ENCODE data around the gene SYT10.

GRCh38 chr12:33383503-33383902, 56.1 kb downstream of the SYT10 start:
- TF ChIP-seq CTCF (conservative IDR thresholded peaks at IDR 0.05; ENCODE audit: low read depth, low read length) = no peak
- no peak for TF ChIP-seq EZH2 (IDR thresholded peaks at IDR 0.05; ENCODE audit: low read length, unreplicated experiment)
